Measurements from ENCODE around the gene NR2F2.

The NR2F2 gene

GRCh38 chr15:96320703-96321638 lies 9.5 kb upstream of the NR2F2 start:
- H3K9me3 ChIP-seq (ENCODE audit: insufficient read depth, low read length, severe bottlenecking): no peaks in the 10 kb centered on the region
- H3K27ac ChIP-seq (ENCODE audit: low read length): no peak overlapping the region
- peaks cover 9% of the 10 kb centered on the region for H3K27me3 ChIP-seq (ENCODE audit: insufficient read depth, low read length, poor library complexity)
- H3K36me3 ChIP-seq (ENCODE audit: insufficient read depth, low read length): no peaks in the 10 kb centered on the region
- H2AFZ ChIP-seq (ENCODE audit: low read depth, low read length): no peak overlapping the region
- H3K79me2 ChIP-seq (ENCODE audit: insufficient read depth, low read length): no peaks in the 10 kb centered on the region
- H3K4me3 ChIP-seq (ENCODE audit: low read depth in 1 of 2, low read length in 2 of 2): no peak overlapping the region
- H3K4me1 ChIP-seq (ENCODE audit: insufficient read depth, low read length): no peaks in the 10 kb centered on the region
- ATAC-seq (ENCODE audit: insufficient read depth, low read depth): no peak
- TF ChIP-seq EZH2 (IDR thresholded peaks at IDR 0.05; ENCODE audit: borderline replicate concordance, low read depth, low read length, severe bottlenecking) (no peak), CTCF (IDR thresholded peaks at IDR 0.05; ENCODE audit: borderline replicate concordance, extremely low read depth, low read length, poor library complexity, severe bottlenecking) (no peak)
- DNase-seq: no peak
- no peak overlapping the region for H3K9ac ChIP-seq (ENCODE audit: low read depth, low read length)
- no peaks in the 10 kb centered on the region for H4K20me1 ChIP-seq (ENCODE audit: insufficient read depth, low read length)
- no peak overlapping the region for H3K4me2 ChIP-seq (ENCODE audit: insufficient read depth, low read length)

- Histone ChIP-seq H3K36me3 (ENCODE audit: insufficient read depth, low read length) (no peaks in the 10 kb centered on the region), H3K4me3 (ENCODE audit: low read depth in 1 of 2, low read length in 2 of 2) (no peak overlapping the region), H3K4me2 (ENCODE audit: insufficient read depth, low read length) (no peak overlapping the region), H4K20me1 (ENCODE audit: insufficient read depth, low read length) (no peaks in the 10 kb centered on the region), H3K27ac (ENCODE audit: low read length) (no peak overlapping the region), H3K9ac (ENCODE audit: low read depth, low read length) (no peak overlapping the region), H3K27me3 (ENCODE audit: insufficient read depth, low read length, poor library complexity) (peaks cover 9% of the 10 kb centered on the region), H2AFZ (ENCODE audit: low read depth, low read length) (no peak overlapping the region), H3K4me1 (ENCODE audit: insufficient read depth, low read length) (no peaks in the 10 kb centered on the region), H3K79me2 (ENCODE audit: insufficient read depth, low read length) (no peaks in the 10 kb centered on the region), H3K9me3 (ENCODE audit: insufficient read depth, low read length, severe bottlenecking) (no peaks in the 10 kb centered on the region)
- DNase-seq (no peak), ATAC-seq (ENCODE audit: insufficient read depth, low read depth) (no peak)
- no peak for TF ChIP-seq EZH2 (IDR thresholded peaks at IDR 0.05; ENCODE audit: borderline replicate concordance, low read depth, low read length, severe bottlenecking)
- TF ChIP-seq CTCF (IDR thresholded peaks at IDR 0.05; ENCODE audit: borderline replicate concordance, extremely low read depth, low read length, poor library complexity, severe bottlenecking): no peak
Measured at GRCh38 chr15:96321639-96322535, 8.6 kb upstream of the NR2F2 start.

- Histone ChIP-seq H3K4me2 (ENCODE audit: insufficient read depth, low read length) (no peak overlapping the region), H3K27me3 (ENCODE audit: insufficient read depth, low read length, poor library complexity) (peaks cover 5% of the 10 kb centered on the region), H3K79me2 (ENCODE audit: insufficient read depth, low read length) (no peaks in the 10 kb centered on the region), H3K4me3 (ENCODE audit: low read depth in 1 of 2, low read length in 2 of 2) (no peak overlapping the region), H3K27ac (ENCODE audit: low read length) (no peak overlapping the region), H4K20me1 (ENCODE audit: insufficient read depth, low read length) (no peaks in the 10 kb centered on the region), H3K9ac (ENCODE audit: low read depth, low read length) (no peak overlapping the region), H2AFZ (ENCODE audit: low read depth, low read length) (no peak overlapping the region), H3K9me3 (ENCODE audit: insufficient read depth, low read length, severe bottlenecking) (no peaks in the 10 kb centered on the region), H3K4me1 (ENCODE audit: insufficient read depth, low read length) (no peaks in the 10 kb centered on the region), H3K36me3 (ENCODE audit: insufficient read depth, low read length) (no peaks in the 10 kb centered on the region)
- TF ChIP-seq CTCF (IDR thresholded peaks at IDR 0.05; ENCODE audit: borderline replicate concordance, extremely low read depth, low read length, poor library complexity, severe bottlenecking): no peak
- no peak for TF ChIP-seq EZH2 (IDR thresholded peaks at IDR 0.05; ENCODE audit: borderline replicate concordance, low read depth, low read length, severe bottlenecking)
- ATAC-seq (ENCODE audit: insufficient read depth, low read depth) (no peak), DNase-seq (no peak)
Measured at GRCh38 chr15:96322536-96323318, 7.8 kb upstream of the NR2F2 start.

Measured in DND-41 (cell line).